Stimulated activated naive CD4-positive, alpha-beta T cell treated with Interleukin-2 at 50 U/mL for 16 hours (primary cell): ENCODE results near the gene INTS11.

Source experiments
- DNase-seq: peaks from one replicate; lab custom pipeline; 2025; lab: John Stamatoyannopoulos, UW

The INTS11 gene

GRCh38 chr1:1299686-1300351 is 24.6 kb downstream of the INTS11 start:
- DNase-seq: no peak

- no peak for DNase-seq
Measured at GRCh38 chr1:1298861-1299685, 25.4 kb downstream of the INTS11 start.

GRCh38 chr1:1297802-1298424 is 26.5 kb downstream of the INTS11 start:
- no peak for DNase-seq

GRCh38 chr1:1296070-1297061 is 28.1 kb downstream of the INTS11 start:
- no peak for DNase-seq

- no peak for DNase-seq
Measured at GRCh38 chr1:1295154-1295923, 29.1 kb downstream of the INTS11 start.

GRCh38 chr1:1294250-1294890 is 30.1 kb downstream of the INTS11 start:
- DNase-seq: no peak

- no peak for DNase-seq
Measured at GRCh38 chr1:1293263-1294249, 30.9 kb downstream of the INTS11 start.

- DNase-seq: no peak
Measured at GRCh38 chr1:1292851-1293250, 31.6 kb downstream of the INTS11 start.

- no peak for DNase-seq
Measured at GRCh38 chr1:1292442-1292779, 32.0 kb downstream of the INTS11 start.

GRCh38 chr1:1291548-1292441 is 32.7 kb downstream of the INTS11 start:
- peak; percentile 61 for DNase-seq

GRCh38 chr1:1291023-1291528 is 33.4 kb downstream of the INTS11 start:
- no peak for DNase-seq

GRCh38 chr1:1290238-1290731 is 34.2 kb downstream of the INTS11 start:
- peak; percentile 52 for DNase-seq

GRCh38 chr1:1287288-1288110 is 37.0 kb downstream of the INTS11 start:
- no peak for DNase-seq

GRCh38 chr1:1286313-1287261 is 37.9 kb downstream of the INTS11 start:
- no peak for DNase-seq

GRCh38 chr1:1285611-1286311 is 38.7 kb downstream of the INTS11 start:
- no peak for DNase-seq
